ENCODE results near the gene CHST11.

CHST11 gene

GRCh38 chr12:104508752-104509446, 52.2 kb downstream of the CHST11 start:
- POLR2A ChIA-PET: interaction anchor here (0.6 to 1.5 kb wide), 3 partner anchors 8 to 174 kb away, joined by 3 read pairs; no protein-coding TSS in a partner anchor
- CTCF ChIA-PET: interaction anchor here (0.9 kb wide), 2 partner anchors 15 to 127 kb away, joined by 3 read pairs; no protein-coding TSS in a partner anchor
- H3K4me3 ChIP-seq (ENCODE audit: control insufficient read depth in 1 of 7, extremely low read depth in 1 of 7, insufficient read depth in 4 of 7, low read depth in 2 of 7, low read length in 6 of 7): no peak overlapping the region

GRCh38 chr12:104510145-104510872, 53.6 kb downstream of the CHST11 start:
- Histone ChIP-seq H3K27me3 (replicated peaks in 2 of 5; ENCODE audit: control insufficient read depth in 4 of 5, insufficient read depth in 5 of 5, low read length in 4 of 5) (no peaks in the 10 kb centered on the region), H3K36me3 (ENCODE audit: control insufficient read depth in 4 of 4, insufficient read depth in 4 of 4, low read length in 3 of 4) (peaks cover 0 to 52% (median 1%) of the 10 kb centered on the region in 4 experiments), H3K9me3 (ENCODE audit: control extremely low read depth in 1 of 5, control insufficient read depth in 4 of 5, insufficient read depth in 2 of 5, low read depth in 1 of 5, low read length in 4 of 5) (no peaks in the 10 kb centered on the region), H3K4me1 (ENCODE audit: control extremely low read depth in 1 of 4, control insufficient read depth in 4 of 4, insufficient read depth in 4 of 4, low read length in 3 of 4) (peaks cover 19 to 69% (median 49%) of the 10 kb centered on the region in 4 experiments), H3K27ac (ENCODE audit: insufficient read depth in 1 of 2, low read depth in 1 of 2, low read length in 2 of 2, poor library complexity in 1 of 2, severe bottlenecking in 2 of 2) (peak overlapping the region in 1 of 2 experiments; percentile 45), H3K4me3 (ENCODE audit: control insufficient read depth in 1 of 7, extremely low read depth in 1 of 7, insufficient read depth in 4 of 7, low read depth in 2 of 7, low read length in 6 of 7) (peak overlapping the region in 2 of 7 experiments; percentile 9 to 17)
- DNase-seq: no peak
- CTCF ChIA-PET: interaction anchor here (1.0 kb wide), 1 partner anchor 10 kb away, joined by 3 read pairs; no protein-coding TSS in a partner anchor
- 0% methylated on average over 2 of the region's 2 CpGs for WGBS (ENCODE audit: insufficient coverage)
- POLR2A ChIA-PET: interaction anchor here (0.7 to 1.1 kb wide), 2 partner anchors 51 to 197 kb away, joined by 3 to 4 read pairs; no protein-coding TSS in a partner anchor

More at GRCh38 chr12:104508752-104509446, 52.2 kb downstream of the CHST11 start:
- no peaks in the 10 kb centered on the region for H3K27me3 ChIP-seq (replicated peaks in 2 of 5; ENCODE audit: control insufficient read depth in 4 of 5, insufficient read depth in 5 of 5, low read length in 4 of 5)
- no peaks in the 10 kb centered on the region for H3K9me3 ChIP-seq (ENCODE audit: control extremely low read depth in 1 of 5, control insufficient read depth in 4 of 5, insufficient read depth in 2 of 5, low read depth in 1 of 5, low read length in 4 of 5)
- 100% methylated on average over 2 of the region's 2 CpGs for WGBS (ENCODE audit: insufficient coverage)
- H3K4me1 ChIP-seq (ENCODE audit: control extremely low read depth in 1 of 4, control insufficient read depth in 4 of 4, insufficient read depth in 4 of 4, low read length in 3 of 4): peaks cover 19 to 70% (median 54%) of the 10 kb centered on the region in 4 experiments
- H3K36me3 ChIP-seq (ENCODE audit: control insufficient read depth in 4 of 4, insufficient read depth in 4 of 4, low read length in 3 of 4): peaks cover 0 to 46% (median 1%) of the 10 kb centered on the region in 4 experiments
- H3K27ac ChIP-seq (ENCODE audit: insufficient read depth in 1 of 2, low read depth in 1 of 2, low read length in 2 of 2, poor library complexity in 1 of 2, severe bottlenecking in 2 of 2): peak overlapping the region in 1 of 2 experiments; percentile 17
- no peak for DNase-seq

GRCh38 chr12:104510873-104511440, 54.2 kb downstream of the CHST11 start:
- H3K36me3 ChIP-seq (ENCODE audit: control insufficient read depth in 4 of 4, insufficient read depth in 4 of 4, low read length in 3 of 4): peaks cover 0 to 49% (median 1%) of the 10 kb centered on the region in 4 experiments
- H3K27ac ChIP-seq (ENCODE audit: insufficient read depth in 1 of 2, low read depth in 1 of 2, low read length in 2 of 2, poor library complexity in 1 of 2, severe bottlenecking in 2 of 2): peak overlapping the region in 1 of 2 experiments; percentile 38
- CTCF ChIA-PET: no interaction called here
- H3K9me3 ChIP-seq (ENCODE audit: control extremely low read depth in 1 of 5, control insufficient read depth in 4 of 5, insufficient read depth in 2 of 5, low read depth in 1 of 5, low read length in 4 of 5): no peaks in the 10 kb centered on the region
- H3K27me3 ChIP-seq (replicated peaks in 2 of 5; ENCODE audit: control insufficient read depth in 4 of 5, insufficient read depth in 5 of 5, low read length in 4 of 5): no peaks in the 10 kb centered on the region
- POLR2A ChIA-PET: interaction anchor here (1.1 kb wide), 1 partner anchor 50 kb away, joined by 4 read pairs; no protein-coding TSS in a partner anchor
- peaks cover 22 to 75% (median 55%) of the 10 kb centered on the region in 4 experiments for H3K4me1 ChIP-seq (ENCODE audit: control extremely low read depth in 1 of 4, control insufficient read depth in 4 of 4, insufficient read depth in 4 of 4, low read length in 3 of 4)
- 20% methylated on average over 2 of the region's 2 CpGs for WGBS (ENCODE audit: insufficient coverage)
- DNase-seq: no peak
- H3K4me3 ChIP-seq (ENCODE audit: control insufficient read depth in 1 of 7, extremely low read depth in 1 of 7, insufficient read depth in 4 of 7, low read depth in 2 of 7, low read length in 6 of 7): peak overlapping the region in 2 of 7 experiments; percentile 19 to 38

GRCh38 chr12:104513681-104514080, 56.9 kb downstream of the CHST11 start:
- no peaks in the 10 kb centered on the region for H3K27me3 ChIP-seq (replicated peaks in 2 of 5; ENCODE audit: control insufficient read depth in 4 of 5, insufficient read depth in 5 of 5, low read length in 4 of 5)
- peaks cover 0 to 35% (median 1%) of the 10 kb centered on the region in 4 experiments for H3K36me3 ChIP-seq (ENCODE audit: control insufficient read depth in 4 of 4, insufficient read depth in 4 of 4, low read length in 3 of 4)
- peaks cover 25 to 87% (median 70%) of the 10 kb centered on the region in 4 experiments for H3K4me1 ChIP-seq (ENCODE audit: control extremely low read depth in 1 of 4, control insufficient read depth in 4 of 4, insufficient read depth in 4 of 4, low read length in 3 of 4)
- no peak overlapping the region for H3K27ac ChIP-seq (ENCODE audit: insufficient read depth in 1 of 2, low read depth in 1 of 2, low read length in 2 of 2, poor library complexity in 1 of 2, severe bottlenecking in 2 of 2)
- WGBS (ENCODE audit: insufficient coverage): 91% methylated on average over 5 of the region's 6 CpGs
- no peak overlapping the region for H3K4me3 ChIP-seq (ENCODE audit: control insufficient read depth in 1 of 7, extremely low read depth in 1 of 7, insufficient read depth in 4 of 7, low read depth in 2 of 7, low read length in 6 of 7)
- CTCF ChIA-PET: interaction anchor here (0.8 to 3.3 kb wide), 3 partner anchors 11 to 132 kb away, joined by 3 to 12 read pairs (median 3); no protein-coding TSS in a partner anchor
- no peaks in the 10 kb centered on the region for H3K9me3 ChIP-seq (ENCODE audit: control extremely low read depth in 1 of 5, control insufficient read depth in 4 of 5, insufficient read depth in 2 of 5, low read depth in 1 of 5, low read length in 4 of 5)
- DNase-seq: no peak
- POLR2A ChIA-PET: interaction anchor here (1.0 kb wide), 1 partner anchor 91 kb away, joined by 3 read pairs; no protein-coding TSS in a partner anchor

GRCh38 chr12:104514092-104514810, 57.5 kb downstream of the CHST11 start:
- POLR2A ChIA-PET: interaction anchor here (1.0 kb wide), 1 partner anchor 90 kb away, joined by 3 read pairs; no protein-coding TSS in a partner anchor
- DNase-seq: no peak
- Histone ChIP-seq H3K4me1 (ENCODE audit: control extremely low read depth in 1 of 4, control insufficient read depth in 4 of 4, insufficient read depth in 4 of 4, low read length in 3 of 4) (peaks cover 25 to 89% (median 69%) of the 10 kb centered on the region in 4 experiments), H3K9me3 (ENCODE audit: control extremely low read depth in 1 of 5, control insufficient read depth in 4 of 5, insufficient read depth in 2 of 5, low read depth in 1 of 5, low read length in 4 of 5) (no peaks in the 10 kb centered on the region), H3K36me3 (ENCODE audit: control insufficient read depth in 4 of 4, insufficient read depth in 4 of 4, low read length in 3 of 4) (peaks cover 0 to 35% (median 0%) of the 10 kb centered on the region in 4 experiments), H3K4me3 (ENCODE audit: control insufficient read depth in 1 of 7, extremely low read depth in 1 of 7, insufficient read depth in 4 of 7, low read depth in 2 of 7, low read length in 6 of 7) (no peak overlapping the region), H3K27me3 (replicated peaks in 2 of 5; ENCODE audit: control insufficient read depth in 4 of 5, insufficient read depth in 5 of 5, low read length in 4 of 5) (no peaks in the 10 kb centered on the region), H3K27ac (ENCODE audit: insufficient read depth in 1 of 2, low read depth in 1 of 2, low read length in 2 of 2, poor library complexity in 1 of 2, severe bottlenecking in 2 of 2) (no peak overlapping the region)
- 97% methylated on average over 5 of the region's 9 CpGs for WGBS (ENCODE audit: insufficient coverage)
- CTCF ChIA-PET: interaction anchor here (0.8 to 3.4 kb wide), 5 partner anchors 11 to 133 kb away, joined by 3 to 15 read pairs (median 3); no protein-coding TSS in a partner anchor

- Histone ChIP-seq H3K4me1 (ENCODE audit: control extremely low read depth in 1 of 4, control insufficient read depth in 4 of 4, insufficient read depth in 4 of 4, low read length in 3 of 4) (peaks cover 25 to 89% (median 70%) of the 10 kb centered on the region in 4 experiments), H3K27ac (ENCODE audit: insufficient read depth in 1 of 2, low read depth in 1 of 2, low read length in 2 of 2, poor library complexity in 1 of 2, severe bottlenecking in 2 of 2) (peak overlapping the region in 1 of 2 experiments; percentile 4), H3K27me3 (replicated peaks in 2 of 5; ENCODE audit: control insufficient read depth in 4 of 5, insufficient read depth in 5 of 5, low read length in 4 of 5) (no peaks in the 10 kb centered on the region), H3K9me3 (ENCODE audit: control extremely low read depth in 1 of 5, control insufficient read depth in 4 of 5, insufficient read depth in 2 of 5, low read depth in 1 of 5, low read length in 4 of 5) (no peaks in the 10 kb centered on the region), H3K4me3 (ENCODE audit: control insufficient read depth in 1 of 7, extremely low read depth in 1 of 7, insufficient read depth in 4 of 7, low read depth in 2 of 7, low read length in 6 of 7) (peak overlapping the region in 2 of 7 experiments; percentile 6 to 38), H3K36me3 (ENCODE audit: control insufficient read depth in 4 of 4, insufficient read depth in 4 of 4, low read length in 3 of 4) (peaks cover 0 to 39% (median 0%) of the 10 kb centered on the region in 4 experiments)
- peak in 1 of 3 donors; percentile 57 for DNase-seq
- CTCF ChIA-PET: interaction anchor here (0.8 to 3.4 kb wide), 6 partner anchors 13 to 53 kb away, joined by 3 to 15 read pairs (median 5); no protein-coding TSS in a partner anchor
- POLR2A ChIA-PET: interaction anchor here (0.6 to 1.3 kb wide), 2 partner anchors 83 to 282 kb away, joined by 3 to 5 read pairs; no protein-coding TSS in a partner anchor
- no CpG with 5 or more reads among the region's 1 CpG for WGBS (ENCODE audit: insufficient coverage)
Observed at GRCh38 chr12:104515899-104516298, 59.2 kb downstream of the CHST11 start.

Data from common myeloid progenitor, CD34-positive (primary cell).